ENCODE results near the gene CMSS1.
"Not testable (repeated sequence)": the region's sequence is repeated elsewhere in the genome, so short reads cannot be mapped to it uniquely, and the experiment has no call there.

CMSS1 gene

GRCh38 chr3:99823723-99824711 lies 6.4 kb downstream of the CMSS1 start:
- no peak for DNase-seq

- no peak for DNase-seq
These were observed 7.5 kb downstream of the CMSS1 start for GRCh38 chr3:99825004-99825640.

DNA sequence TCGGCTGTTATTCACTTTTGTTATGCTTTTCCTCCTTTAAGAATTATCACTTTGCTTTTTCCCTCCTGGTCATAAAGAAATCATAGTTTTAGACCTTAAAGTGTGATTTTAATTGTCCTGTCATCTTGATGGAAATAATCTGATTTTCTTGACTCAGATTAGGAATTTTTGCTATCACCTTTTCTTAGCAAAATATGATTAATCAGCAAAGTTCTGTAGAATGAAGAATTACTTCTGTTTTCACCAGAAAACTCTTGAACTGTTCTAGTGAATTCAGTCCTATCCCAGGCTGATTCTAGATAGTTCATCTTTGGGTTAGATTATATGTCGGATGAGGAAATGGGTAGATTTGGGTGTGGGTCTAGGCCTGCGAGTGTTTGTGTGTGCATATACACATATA lies 12.2 kb downstream of the CMSS1 start:
- no peak for DNase-seq

- no peak for DNase-seq
These were observed 16.0 kb downstream of the CMSS1 start for GRCh38 chr3:99833617-99834205.

GRCh38 chr3:99834211-99834957 lies 16.7 kb downstream of the CMSS1 start:
- DNase-seq: no peak

- no peak for DNase-seq
These were observed 19.0 kb downstream of the CMSS1 start for GRCh38 chr3:99836681-99837080.

DNA sequence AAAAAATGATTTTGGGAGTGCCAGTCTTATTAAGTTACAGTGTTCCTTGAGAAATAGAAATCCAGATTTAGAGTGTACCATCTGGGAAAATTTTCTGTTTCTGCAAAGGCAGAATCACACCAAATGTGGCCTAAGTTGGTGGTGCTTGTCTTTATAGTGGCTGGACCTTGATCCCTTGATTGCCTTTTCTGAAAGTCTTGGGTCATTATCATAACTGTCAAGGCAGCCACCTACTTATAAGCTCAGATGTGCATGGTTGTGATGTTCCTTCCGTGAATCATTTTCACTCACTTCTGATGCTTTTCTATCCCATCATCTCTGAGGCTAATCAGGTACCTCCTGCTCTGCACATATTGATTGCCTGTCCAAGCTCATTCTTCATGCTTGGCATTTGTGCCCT lies 20.1 kb downstream of the CMSS1 start:
- DNase-seq: no peak

- no peak for DNase-seq
These were observed 21.1 kb downstream of the CMSS1 start for GRCh38 chr3:99838755-99839154.

- no peak for DNase-seq
These were observed 22.0 kb downstream of the CMSS1 start for GRCh38 chr3:99839613-99840012.

DNA sequence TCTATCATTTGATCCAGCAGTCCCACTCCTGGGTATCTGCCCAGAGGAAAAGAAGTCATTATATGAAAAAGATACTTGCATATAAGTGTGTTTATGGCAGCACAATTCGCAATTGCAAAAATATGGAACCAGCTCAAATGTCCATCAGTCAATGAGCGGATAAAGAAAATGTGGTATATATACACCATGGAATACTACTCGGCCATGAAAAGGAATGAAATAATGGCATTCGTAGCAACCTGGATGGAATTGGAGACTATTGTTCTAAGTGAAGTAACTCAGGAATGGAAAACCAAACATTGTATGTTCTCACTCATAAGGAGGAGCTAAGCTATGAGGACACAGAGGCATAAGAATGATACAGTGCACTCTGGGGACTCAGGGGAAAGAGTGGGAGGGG lies 24.3 kb downstream of the CMSS1 start:
- DNase-seq: not testable (repeated sequence)

- no peak for DNase-seq
These were observed 25.3 kb downstream of the CMSS1 start for GRCh38 chr3:99842826-99843589.

DNA sequence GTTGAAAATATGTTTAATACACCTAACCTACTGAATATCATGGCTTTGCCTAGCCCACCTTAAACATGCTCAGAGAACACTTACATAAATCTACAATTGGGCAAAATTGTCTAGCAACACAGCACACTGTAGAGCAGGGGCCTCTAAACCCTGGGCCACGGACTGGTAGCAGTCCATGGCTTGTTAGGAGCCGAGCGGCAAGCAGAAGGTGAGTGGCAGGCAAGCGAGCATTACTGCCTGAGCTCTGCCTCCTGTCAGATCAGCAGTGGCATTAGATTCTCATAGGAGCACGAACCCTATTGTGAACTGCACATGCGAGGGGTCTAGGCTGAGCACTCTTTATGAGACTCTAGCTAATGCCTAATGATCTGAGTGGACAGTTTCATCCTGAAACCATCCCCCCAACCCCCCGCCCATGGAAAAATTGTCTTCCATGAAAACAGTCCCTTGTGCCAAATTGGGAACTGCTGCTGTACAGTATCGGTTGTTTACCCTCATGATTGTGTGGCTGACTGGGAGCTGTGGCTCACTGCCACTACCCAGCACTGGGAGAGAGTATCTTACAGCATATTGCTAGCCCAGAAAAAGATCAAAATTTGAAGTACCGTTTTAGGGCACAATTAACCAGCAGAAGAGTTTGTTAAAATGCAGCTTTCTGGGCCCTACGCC lies 26.1 kb downstream of the CMSS1 start:
- no peak for DNase-seq

GRCh38 chr3:99845331-99845730 lies 27.7 kb downstream of the CMSS1 start:
- no peak for DNase-seq

DNA sequence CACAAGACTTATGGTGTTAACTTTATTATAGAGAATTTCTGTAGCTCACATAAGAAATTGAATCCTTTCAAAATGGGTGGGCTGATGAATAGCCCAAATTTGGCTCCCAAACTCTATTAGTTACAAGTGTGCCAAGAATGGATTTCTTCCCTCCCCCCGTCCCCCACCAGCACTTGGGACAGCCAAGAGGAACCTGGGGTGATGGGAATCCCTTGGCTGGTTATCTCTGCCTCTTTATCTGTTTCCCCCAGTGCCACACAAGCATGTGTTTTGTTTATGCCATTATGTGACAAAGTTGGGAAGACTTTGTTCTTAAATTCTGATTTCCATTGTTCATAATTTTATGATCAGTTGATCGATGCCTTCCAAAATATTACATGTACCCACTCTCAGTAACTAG lies 28.3 kb downstream of the CMSS1 start:
- no peak for DNase-seq

DNA sequence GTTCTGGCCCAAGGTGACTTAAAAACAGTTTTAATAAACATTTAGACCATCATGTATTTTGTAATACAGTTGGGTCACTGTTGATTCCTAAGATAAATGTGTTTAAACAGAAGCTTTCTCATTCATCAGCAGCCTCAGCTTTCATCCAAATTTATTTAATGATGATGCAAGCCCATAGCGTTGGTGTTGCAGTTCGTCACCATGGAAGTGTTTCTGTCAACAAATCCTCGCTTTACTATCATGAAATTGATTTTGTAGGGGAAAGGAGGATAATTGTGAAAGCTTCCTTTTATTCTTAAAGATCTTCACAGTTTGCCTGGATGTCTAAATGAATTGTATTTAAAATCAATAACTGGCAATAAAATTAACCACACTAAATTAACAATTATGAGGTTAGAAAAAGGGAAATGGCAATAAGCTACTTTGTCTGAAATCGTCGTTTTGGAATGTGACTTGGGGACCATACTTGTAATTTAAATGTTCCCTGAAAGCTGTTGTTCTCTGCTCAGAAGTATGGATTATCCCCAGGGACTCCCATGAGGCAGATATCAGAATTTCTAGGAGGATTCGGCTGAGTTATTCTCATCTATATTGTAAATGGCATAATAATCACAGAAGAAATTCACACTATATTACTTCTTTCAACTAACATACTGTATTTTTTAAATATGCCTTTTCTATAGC lies 29.0 kb downstream of the CMSS1 start:
- no peak for DNase-seq

DNA sequence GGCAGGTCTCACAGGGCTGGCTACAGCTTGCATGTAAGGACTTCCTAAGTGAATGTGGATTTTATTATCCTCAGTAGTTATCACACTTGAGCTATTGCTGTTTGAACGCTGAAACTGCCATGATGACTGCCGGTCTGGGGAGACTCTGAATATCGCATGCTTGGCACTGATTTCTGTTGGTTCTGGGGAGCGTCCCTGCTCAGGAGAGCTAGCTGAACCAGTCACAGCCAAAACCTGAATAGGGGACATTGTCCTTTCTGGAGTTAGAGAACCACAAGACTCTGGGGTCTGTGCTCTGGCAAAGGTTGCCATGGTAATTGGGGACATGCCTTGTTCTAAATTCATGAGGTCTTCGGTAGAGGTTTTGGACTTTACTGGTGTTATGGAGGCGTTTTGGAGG lies 30.8 kb downstream of the CMSS1 start:
- no peak for DNase-seq

DNA sequence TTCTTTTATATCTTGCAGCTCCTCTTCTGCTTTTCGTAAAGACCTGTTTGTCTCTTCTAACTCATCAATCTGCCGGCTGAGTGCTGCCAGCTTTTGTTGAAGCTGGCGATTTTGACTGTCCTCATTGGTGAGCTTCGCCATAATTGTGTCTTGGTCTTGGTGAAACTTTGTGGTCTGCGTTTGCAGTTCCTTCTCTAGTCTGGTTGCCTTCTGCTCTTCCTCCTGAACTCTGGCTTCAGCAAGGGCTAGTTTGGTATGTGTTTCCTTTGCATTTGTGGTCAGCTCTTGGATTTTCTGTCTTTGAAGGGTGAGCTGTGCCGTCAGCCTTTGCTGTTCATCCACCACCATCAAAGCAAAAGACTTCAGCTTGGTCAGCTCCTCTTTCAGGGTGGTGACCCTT lies 32.9 kb downstream of the CMSS1 start:
- no peak for DNase-seq

DNA sequence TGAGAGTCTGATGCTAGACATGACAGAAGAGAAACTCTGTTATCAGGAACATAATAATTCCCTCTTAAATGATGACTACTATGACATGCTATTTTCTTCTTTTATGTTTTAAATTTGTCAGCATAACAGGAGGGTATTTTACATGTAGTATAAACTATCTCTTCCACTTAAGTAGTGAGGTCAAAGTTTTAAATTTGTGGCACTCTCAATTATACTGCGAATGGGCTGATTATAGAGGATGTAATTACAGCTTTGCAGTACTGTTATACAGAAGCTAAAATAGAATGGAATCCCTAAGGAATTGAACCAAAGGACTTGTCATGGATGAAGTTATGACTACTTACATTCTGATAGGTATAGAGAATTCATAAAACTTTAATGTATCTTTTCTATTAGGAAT lies 34.3 kb downstream of the CMSS1 start:
- no peak for DNase-seq

GRCh38 chr3:99852851-99853250 lies 35.2 kb downstream of the CMSS1 start:
- DNase-seq: no peak

GRCh38 chr3:99854756-99855298 lies 37.2 kb downstream of the CMSS1 start:
- DNase-seq: no peak

- DNase-seq: no peak
These were observed 38.2 kb downstream of the CMSS1 start for GRCh38 chr3:99855900-99856299.
